Heart left ventricle (tissue), 13 donors: Measurements from ENCODE around the gene SYCN.

Source experiments
- CTCF ChIP-seq, 12 donors: fragments of 200-600 bp; sonication (generic) in 4 of 12; IDR thresholded peaks; one replicate each; pipeline versions ENCODE4 v1.5.0 to v1.8.0; 2018 to 2022; ENCODE audit warnings: antibody characterized with exemption in 12 of 12, mild to moderate bottlenecking in 5 of 12
- POLR2A ChIP-seq, 2 donors: fragments of 450-650 bp; IDR thresholded peaks; one replicate each; pipeline ENCODE4 v1.6.1; 2017; ENCODE audit warnings: antibody characterized with exemption in 2 of 2, mild to moderate bottlenecking in 2 of 2, moderate library complexity in 2 of 2
- donor health status: ischemic (EF 13 %, LVEDD 7.1; RV severe dilation, severe dysfunction).
- donor health status: DM: no; HTN: yes; CAD: no.
- donor health status: DM: no; HTN: no; CAD: no.
- donor health status: ischemic (EF 25% LVEDD 6.9; RV normal size, moderate dysfunction).
- donor health status: ischemic (EF 25% LVEDD 5.7; RV mildly dilated, moderate dysfunction).
- donor health status: ischemic (EF 35%, LVEDD 5.7; RV mildly dilated, moderate dysfunction).
- donor health status: nonischemic (EF 11% LVEDD 7.7; RV severe dilation, severe dysfunction).
- donor health status: DM: yes; HTN: yes; CAD: no.
- donor health status: PGD.
- donor health status: ischemic (EF 29% LVEDD 5.4; RV normal size, mild dysfunction).
- donor health status: nonischemic (EF 23%, LVEDD 6.1; RV moderate dilation, normal function).

- TF ChIP-seq CTCF (IDR thresholded peaks at IDR 0.05) (no peak), POLR2A (IDR thresholded peaks at IDR 0.05) (no peak)
Measured at GRCh38 chr19:39172700-39173501, 31.2 kb downstream of the SYCN start.
